NCI-H82 treated with DMSO at 0.1 percent for 48 hours (cell line): Measurements from ENCODE around the gene CYP3A7.
"Not testable (repeated sequence)": the region's sequence is repeated elsewhere in the genome, so short reads cannot be mapped to it uniquely, and the experiment has no call there.

Experiments
- DNase-seq: peaks from one replicate; lab custom pipeline; 2025; ENCODE audit not compliant: unreplicated experiment; lab: John Stamatoyannopoulos, UW

The CYP3A7 gene

DNA sequence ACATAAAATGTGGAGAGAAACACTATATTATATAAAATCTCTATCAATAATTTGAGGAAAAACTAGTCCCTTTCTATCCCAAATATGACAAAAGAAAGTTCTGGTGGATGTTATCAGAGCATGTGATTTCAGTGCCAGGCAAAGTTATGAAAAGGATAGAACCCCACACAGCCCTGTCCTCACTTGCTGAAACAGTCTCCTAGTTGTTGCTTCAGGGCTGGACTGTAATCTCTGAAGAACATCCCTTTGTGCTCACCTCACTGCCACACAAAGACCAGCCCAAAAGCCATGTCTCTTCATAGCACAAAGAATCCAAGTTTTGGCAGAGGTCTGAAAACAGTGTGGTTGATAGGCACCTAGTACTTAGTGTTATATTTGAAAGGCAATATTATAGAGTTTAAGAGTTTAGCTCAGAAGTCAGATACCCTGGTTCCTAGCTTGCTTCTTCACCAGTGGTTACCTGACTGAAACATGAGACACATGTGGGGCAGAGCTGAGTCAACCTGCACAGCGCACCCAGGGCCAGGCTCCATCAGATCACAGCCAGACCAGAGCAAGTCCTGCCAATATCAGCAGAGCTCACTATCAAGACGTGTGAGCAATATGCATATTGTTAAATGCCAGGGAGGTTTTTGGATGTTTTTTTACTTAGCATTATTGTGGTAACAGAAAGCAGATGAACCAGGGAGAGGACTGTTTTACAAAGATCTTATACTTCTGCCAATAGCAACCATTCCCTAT, 25.0 kb downstream of the CYP3A7 start:
- DNase-seq, result no peak

DNA sequence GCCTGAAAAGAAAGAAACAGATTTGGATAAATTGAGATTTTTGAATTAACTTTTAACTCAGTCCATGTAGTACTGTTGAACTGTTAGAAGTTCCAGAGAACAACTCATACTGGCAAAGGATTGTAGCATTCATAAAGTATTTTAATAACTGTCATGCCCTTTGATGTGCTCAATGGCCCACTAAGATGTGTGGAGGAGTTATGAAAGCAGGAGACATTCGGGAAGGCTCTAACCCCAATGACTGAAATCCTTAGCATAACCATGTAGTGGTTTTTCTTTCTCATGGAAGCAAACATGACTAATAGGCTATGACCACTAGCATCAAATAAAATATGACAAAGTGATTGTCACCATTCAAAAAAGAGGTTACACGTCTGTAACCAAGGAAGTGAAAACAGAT, 25.7 kb downstream of the CYP3A7 start:
- DNase-seq, result no peak

DNA sequence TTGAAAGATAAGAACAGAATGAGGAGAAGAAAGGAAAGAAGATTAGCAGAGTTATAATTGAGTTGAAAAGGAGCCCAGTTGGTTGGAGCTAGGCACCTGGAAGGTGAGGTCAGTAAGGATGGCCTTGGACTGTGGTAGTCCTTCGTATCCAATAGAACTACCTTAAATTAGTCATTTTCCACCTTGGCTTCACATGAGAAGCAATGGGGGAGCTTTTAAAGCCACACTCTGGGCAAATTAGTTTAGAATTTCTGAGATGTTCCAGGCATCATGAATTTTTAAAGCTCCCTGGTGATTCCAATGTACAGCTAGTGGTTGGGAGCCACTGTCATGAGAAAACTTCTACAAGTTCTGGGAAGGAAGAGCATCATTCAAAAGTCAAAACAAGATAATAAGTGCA, 27.9 kb downstream of the CYP3A7 start:
- DNase-seq, result no peak

DNA sequence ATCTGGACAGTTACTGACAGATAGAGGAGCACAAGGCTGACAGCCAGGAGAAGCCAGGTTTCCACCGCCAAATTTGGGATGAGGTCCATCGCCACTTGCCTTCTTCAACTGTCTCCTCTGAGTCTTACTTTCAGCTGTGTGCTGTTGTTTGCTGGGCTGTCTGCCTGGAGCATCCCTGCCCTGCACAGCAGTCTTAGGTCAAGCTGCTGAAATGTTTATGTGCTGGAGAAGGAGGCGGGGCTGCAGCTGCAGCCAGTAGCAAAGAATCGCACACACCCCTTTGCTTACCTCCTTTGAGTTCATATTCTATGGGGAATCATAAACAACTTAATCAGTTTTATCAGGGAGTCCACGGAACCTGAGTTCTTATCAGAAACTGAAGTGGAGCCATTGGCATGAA, 35.0 kb downstream of the CYP3A7 start:
- no peak for DNase-seq

DNA sequence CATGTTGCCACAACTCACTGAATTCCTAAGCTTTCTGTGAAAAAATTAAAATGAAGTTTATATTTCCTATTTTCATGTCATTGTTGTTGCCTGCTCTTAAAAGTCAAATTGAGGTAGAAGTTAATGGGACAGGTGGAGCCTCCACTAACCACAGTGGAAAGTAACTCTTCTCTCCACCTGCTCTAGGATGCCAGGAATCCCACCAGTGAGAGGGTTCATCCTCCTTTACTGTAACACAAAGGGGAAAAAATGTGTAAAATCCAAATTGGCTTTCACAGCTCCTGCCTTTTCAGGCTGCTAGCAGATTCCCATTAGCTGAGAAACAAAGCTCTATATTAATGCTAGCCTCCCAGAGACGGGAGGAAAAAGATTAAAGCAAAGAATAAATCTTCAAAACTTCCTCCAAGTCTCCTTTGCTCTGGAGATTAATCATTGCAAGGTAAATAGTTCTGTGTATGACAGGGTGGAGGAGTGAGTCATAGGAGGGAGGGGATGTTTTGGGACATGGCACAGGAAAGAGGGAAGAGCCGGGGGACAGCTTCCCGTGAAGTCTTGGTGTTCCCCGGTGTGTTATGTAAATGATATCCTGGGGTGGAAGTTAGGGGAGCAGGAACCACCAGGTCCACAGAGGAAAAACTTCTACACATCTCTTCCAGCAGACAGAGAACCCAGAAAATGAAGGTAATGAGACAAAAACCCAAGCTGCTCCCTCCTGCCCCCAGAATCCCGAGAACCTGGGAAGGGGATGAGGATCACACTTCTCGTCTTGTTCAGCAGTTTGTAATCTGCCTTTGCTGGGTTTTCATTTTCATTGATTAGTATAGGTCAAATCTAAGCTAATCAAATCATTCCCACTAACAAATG, 35.9 kb downstream of the CYP3A7 start:
- DNase-seq, result not testable (repeated sequence)

DNA sequence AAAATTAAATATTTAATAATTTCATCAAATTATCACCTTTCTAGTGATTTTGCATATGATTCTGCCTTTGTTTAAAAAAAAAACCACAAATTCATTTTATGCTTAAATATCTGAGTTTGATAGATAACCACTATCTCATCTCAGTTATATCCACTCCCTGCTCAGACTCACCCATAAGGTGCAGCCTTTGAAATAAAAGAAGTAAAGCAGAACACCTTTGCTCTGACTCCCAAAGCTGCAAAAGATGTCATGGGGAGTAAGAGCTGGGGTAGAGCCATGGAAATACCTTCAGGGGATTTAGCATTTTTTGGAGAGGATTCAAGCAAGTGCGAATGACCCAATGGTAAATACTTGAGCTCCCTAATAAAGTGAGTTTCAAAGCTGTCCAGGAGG, 40.1 kb downstream of the CYP3A7 start:
- DNase-seq, result no peak

DNA sequence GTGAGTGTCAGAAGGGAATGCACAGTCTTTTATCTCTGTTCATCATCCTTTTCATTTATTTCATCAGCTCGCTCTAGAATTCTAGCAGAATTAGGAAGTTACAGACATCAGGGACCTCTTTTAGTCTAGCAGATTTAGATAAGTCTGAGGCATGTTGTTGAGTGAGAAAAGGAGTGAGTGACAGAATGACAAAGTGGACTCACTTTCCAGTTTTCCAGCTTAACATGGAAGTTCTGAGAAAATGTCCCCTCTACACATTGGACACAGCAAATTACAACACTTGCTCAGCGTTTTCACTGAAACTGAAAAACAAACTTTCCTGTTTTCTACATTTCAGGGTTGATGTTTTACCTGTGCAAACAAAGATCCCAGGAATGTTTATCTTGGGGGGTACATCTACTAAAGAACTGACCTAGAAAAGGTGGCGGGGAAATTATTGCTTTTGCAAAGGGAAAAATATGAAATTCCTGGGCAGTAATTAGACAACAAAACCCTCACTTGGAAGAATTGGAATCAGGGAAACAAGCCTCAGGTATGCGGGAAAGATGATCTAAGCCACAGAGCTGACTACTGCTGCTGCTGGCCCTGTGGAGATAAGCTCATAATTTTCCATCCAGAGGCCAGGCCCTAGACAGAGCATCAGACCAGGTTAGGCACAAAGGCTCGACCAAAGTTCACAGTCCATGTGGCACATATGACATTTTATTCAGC, 40.6 kb downstream of the CYP3A7 start:
- DNase-seq, result no peak

DNA sequence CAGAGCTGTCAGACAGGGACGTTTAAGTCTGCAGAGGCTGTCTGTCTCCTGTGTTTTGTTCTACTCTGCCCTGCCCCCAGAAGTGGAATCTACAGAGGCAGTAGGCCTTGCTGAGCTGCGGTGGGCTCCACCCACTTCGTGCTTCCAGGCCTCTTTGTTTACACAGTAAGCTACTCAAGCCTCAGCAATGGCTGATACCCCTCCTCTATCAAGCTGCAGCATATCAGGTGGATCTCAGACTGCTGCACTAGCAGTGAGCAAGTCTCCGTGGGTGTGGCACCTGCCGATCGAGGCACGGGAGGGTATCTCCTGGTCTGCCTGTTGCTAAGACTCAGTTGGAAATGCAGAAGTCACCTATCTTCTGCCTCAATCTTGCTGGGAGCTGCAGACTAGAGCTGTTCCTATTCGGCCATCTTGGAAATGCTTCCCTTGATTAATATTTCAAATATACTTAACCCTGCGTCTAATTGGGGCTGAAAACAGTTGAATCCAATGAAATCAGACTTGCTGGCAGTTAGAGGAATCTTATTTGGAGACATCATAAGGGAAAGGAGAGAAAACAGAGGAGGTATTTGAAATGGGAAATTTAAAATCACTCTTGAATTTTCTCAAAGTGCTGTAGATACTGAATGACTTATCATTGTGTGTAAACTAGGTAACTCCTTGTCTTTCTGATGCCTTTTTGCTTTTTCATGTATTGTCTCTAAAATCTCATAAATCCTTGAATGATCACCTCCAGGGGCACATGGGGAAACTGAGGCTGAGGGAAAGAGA, 41.4 kb downstream of the CYP3A7 start:
- no peak for DNase-seq

DNA sequence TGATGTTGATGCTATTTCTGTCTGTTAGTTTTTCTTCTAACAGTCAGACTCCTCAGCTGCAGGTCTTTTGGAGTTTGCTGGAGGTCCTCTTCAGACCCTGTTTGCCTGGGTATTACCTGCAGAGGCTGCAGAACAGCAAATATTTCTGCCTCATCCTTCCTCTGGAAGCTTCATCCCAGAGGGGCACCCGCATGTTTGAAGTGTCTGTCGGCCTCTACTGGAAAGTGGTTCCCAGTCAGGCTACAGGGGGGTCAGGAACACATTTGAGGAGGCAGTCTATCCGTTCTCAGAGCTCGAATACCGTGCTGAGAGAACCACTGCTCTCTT, 41.9 kb downstream of the CYP3A7 start:
- DNase-seq, result no peak

DNA sequence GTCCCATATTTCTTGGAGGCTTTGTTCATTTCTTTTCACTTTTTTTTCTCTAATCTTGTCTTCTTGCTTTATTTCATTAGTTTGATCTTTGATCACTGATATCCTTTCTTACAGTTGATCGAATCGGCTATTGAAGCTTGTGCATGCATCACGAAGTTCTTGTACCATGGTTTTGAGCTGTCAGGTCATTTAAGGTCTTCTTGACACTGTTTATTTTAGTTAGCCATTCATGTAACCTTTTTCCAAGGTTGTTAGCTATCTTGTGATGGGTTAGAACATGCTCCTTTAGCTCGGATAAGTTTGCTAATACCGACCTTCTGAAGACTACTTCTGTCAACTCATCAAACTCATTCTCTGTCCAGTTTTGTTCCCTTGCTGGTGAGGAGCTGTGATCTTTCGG, 42.4 kb downstream of the CYP3A7 start:
- DNase-seq, result not testable (repeated sequence)

DNA sequence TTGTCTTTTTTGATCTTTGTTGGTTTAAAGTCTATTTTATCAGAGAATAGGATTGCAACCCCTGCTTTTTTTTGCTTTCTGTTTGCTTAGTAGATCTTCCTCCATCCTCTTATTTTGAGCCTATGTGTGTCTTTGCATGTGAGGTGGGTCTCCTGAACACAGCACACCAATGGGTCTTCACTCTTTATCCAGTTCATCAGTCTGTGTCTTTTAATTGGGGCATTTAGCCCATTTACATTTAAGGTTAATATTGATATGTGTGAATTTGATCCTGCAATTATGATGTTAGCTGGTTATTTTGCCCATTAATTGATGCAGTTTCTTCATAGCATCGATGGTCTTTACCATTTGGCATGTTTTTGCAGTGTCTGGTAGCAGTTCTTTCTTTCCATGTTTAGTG, 43.3 kb downstream of the CYP3A7 start:
- DNase-seq, result not testable (repeated sequence)

DNA sequence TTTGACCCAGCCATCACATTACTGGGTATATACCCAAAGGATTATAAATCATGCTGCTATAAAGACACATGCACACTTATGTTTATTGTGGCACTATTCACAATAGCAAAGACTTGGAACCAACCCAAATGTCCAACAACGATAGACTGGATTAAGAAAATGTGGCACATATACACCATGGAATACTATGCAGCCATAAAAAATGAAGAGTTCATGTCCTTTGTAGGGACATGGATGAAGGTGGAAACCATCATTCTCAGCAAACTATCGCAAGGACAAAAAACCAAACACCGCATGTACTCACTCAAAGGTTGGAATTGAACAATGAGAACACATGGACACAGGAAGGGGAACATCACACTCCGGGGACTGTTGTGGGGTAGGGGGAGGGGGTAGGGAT, 44.1 kb downstream of the CYP3A7 start:
- DNase-seq, result not testable (repeated sequence)

DNA sequence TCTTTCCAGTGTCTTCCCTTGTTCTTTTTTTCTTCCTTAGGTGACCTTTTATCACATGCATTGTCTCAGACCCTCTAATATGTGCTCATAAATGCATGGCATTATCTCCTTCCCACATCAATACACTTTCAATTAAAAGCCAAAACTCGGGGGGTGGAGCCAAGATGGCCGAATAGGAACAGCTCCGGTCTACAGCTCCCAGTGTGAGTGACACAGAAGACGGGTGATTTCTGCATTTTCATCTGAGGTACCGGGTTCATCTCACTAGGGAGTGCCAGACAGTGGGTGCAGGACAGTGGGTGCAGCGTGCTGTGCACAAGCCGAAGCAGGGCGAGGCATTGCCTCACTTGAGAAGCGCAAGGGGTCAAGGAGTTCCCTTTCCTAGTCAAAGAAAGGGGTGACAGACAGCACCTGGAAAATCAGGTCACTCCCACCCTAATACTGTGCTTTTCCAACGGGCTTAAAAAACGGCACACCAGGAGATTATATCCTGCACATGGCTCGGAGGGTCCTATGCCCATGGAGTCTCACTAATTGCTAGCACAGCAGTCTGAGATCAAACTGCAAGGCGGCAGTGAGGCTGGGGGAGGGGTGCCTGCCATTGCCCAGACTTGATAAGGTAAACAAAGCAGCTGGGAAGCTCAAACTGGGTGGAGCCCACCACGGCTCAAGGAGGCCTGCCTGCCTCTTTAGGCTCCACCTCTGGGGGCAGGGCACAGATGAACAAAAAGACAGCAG, 49.0 kb downstream of the CYP3A7 start:
- DNase-seq, result not testable (repeated sequence)

DNA sequence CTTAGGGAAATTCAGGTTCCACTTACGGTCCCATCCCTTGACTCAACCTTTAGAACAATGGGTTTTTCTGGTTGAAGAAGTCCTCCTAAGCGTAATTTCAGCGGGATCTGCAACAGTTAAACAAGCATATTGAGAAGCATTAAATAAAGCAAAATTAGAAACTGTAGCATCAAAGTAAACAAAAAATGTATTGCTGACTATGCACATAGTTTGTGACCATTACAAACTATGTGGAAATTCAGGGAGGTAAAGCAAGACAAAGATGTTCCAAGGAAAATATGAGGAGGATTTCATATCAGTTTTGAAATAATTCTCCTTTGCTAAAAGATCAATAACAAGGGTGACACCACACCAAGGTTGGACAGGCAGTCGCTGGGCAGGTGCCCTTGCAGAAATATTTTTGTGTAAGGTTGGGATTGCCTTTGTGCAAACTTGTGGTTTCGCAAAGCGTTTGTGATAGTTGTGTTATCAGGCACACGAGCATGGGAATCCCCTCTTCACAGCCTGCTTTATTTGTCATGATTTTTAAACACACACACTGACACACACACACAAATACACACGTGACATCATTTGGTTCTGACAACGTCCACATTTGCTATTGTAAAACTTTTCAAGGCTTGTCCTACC, 49.8 kb downstream of the CYP3A7 start:
- DNase-seq, result no peak

DNA sequence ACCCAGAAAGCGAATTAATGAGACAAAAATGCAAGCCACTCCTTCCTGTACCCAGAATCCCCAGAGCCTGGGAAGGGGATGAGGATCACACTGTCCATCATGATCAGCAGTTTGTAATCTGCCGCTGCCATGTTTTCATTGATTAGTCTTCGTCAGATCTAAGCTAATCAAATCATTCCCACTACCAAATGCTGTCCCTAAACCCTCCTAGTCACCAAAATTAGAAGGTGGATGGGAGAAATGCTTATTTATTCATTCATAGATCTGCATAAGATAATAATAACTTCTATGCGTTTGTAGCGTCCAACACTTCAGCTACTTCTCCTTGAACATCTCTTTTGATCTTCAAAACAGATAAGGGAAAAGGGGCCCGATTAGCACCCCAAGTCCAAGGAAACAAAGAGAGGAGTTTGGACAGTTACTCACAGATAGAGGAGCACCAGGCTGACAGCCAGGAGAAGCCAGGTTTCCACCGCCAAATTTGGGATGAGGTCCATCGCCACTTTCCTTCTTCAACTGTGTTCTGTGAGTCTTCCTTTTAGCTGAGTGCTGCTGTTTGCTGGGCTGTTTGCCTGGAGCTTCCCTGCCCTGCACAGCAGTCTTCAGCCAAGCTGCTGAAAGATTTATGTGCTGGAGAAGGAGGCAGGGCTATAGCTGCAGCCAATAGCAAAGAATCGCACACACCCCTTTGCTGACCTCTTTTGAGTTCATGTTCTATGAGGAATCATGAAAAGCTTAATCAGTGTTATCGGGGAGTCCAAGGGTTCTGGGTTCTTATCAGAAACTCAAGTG, 55.4 kb downstream of the CYP3A7 start, which contains the start of gene CYP3A5:
TSS of gene CYP3A5 (minus strand) at position 597 of the 792 bp plus-strand sequence. CDS start at position 497, 100 bp downstream.
- DNase-seq, result no peak

DNA sequence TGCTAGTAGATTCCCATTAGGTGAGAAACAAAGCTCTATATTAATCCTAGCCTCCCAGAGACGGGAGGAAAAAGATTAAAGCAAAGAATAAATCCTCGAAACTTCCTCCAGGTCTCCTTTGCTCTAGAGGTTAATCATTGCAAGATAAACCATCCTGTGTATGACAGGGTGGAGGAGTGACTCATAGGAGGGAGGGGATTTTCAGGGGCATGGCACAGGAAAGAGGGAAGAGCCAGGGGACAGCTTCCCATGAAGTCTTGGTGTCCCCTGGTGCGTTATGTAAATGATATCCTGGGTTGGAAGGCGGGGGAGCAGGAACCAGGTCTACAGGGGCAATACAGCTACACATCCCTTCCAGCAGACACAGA, 56.0 kb downstream of the CYP3A7 start:
- no peak for DNase-seq

DNA sequence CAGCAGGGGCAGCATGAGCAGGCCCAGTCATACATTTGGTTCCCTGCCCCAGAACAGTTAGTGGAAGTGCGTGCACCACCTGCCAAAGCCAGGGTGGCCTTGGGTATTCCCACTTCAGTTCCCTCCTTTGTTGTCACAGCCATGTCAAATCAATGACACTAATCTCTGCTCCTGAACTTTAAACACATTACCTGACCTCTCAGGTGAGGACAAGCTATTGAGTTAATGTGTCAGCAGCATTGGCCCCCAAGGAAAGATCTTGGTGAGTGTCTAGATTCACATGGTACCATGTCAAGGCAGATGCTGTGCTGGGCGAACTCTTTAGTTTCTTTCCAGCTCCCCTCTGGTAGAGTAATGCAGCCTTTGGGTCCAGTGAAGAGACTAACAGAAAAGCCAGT, 57.3 kb downstream of the CYP3A7 start:
- no peak for DNase-seq

DNA sequence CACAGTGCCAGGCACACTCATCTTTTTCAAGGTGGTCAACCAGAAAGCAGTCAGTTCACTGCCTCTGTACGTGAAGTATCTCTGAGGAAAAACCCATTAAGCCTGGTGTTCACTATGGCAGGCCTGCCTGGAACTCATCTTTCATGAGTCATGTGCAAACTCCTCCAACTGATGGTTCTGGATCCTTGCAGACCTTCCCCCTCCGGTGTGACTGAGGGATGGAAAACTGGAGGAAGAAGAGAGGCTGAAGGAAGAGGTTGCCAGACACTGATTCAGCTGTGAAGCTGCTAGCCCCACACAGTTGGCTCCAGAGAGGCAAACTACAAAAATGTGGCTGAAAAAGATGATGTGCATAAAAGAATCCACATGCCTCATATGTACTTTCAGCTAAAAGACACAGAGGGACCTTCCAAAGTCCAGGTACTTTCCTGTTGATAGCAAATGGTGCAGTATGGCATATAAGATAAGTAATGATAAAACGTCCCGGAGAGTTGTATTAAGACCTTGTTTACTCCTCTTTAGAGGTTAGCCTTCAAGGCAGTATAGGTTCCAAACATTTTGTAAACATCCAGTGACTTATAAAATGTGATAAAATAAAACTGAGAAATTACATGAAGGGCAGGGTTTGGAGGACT, 57.9 kb downstream of the CYP3A7 start:
- DNase-seq, result no peak
